ENCODE measurements around the gene MTCL3.

The MTCL3 gene

GRCh38 chr6:127566651-127567050 lies 47.5 kb upstream of the MTCL3 start (continued):
- TF ChIP-seq ZNF280D (CRISPR knock-in tag; IDR thresholded peaks at IDR 0.05): no peak
- TF ChIP-seq ZNF18 (CRISPR knock-in tag; IDR thresholded peaks at IDR 0.05; ENCODE audit: insufficient replicate concordance): no peak

GRCh38 chr6:127566119-127566518 lies 47.0 kb upstream of the MTCL3 start:
- Histone ChIP-seq H3K36me3 (replicated peaks in 1 of 2; ENCODE audit: control insufficient read depth in 1 of 2, insufficient read depth in 2 of 2, low read length in 2 of 2) (no peaks in the 10 kb centered on the region), H3K27me3 (ENCODE audit: control insufficient read depth in 1 of 2, insufficient read depth in 2 of 2, low read length in 2 of 2) (no peaks in the 10 kb centered on the region), H3K4me2 (ENCODE audit: low read depth, low read length) (no peak overlapping the region), H3K27ac (ENCODE audit: extremely low read length, insufficient read depth, low read length) (no peak overlapping the region), H3K79me2 (ENCODE audit: insufficient read depth, low read length) (no peaks in the 10 kb centered on the region), H3K4me3 (replicated peaks in 1 of 3; ENCODE audit: insufficient read depth in 1 of 3, low read depth in 2 of 3, low read length in 3 of 3) (no peak overlapping the region), H2AFZ (ENCODE audit: low read length) (no peak overlapping the region), H3K9ac (ENCODE audit: insufficient read depth, low read depth, low read length) (no peak overlapping the region), H3K9me3 (ENCODE audit: low read length) (no peaks in the 10 kb centered on the region), H3K4me1 (ENCODE audit: insufficient read depth, low read length) (no peaks in the 10 kb centered on the region), H4K20me1 (ENCODE audit: insufficient read depth, low read length) (no peaks in the 10 kb centered on the region)
- DNase-seq (ENCODE audit: low spot score) (no peak), FAIRE-seq (no peak), ATAC-seq (no peak)
- ChIA-PET CTCF (ENCODE audit: low intra/inter-chr PET ratio, low total read pairs) (no interaction called here), POLR2A (no interaction called here)
- intact Hi-C loops (cut with micrococcal nuclease; ENCODE audit: unreplicated experiment): no loop called here
- TF ChIP-seq SMAD9 (CRISPR knock-in tag; IDR thresholded peaks at IDR 0.05) (no peak), ZNF879 (CRISPR knock-in tag; IDR thresholded peaks at IDR 0.05) (no peak), KAT2B (IDR thresholded peaks at IDR 0.05; ENCODE audit: borderline replicate concordance, low read depth, low read length) (no peak), RARG (CRISPR knock-in tag; IDR thresholded peaks at IDR 0.05; ENCODE audit: low read depth) (no peak), BORCS8-MEF2B (CRISPR knock-in tag; IDR thresholded peaks at IDR 0.05) (no peak), ZNF563 (CRISPR knock-in tag; IDR thresholded peaks at IDR 0.05) (no peak), ZNF180 (CRISPR knock-in tag; IDR thresholded peaks at IDR 0.05; ENCODE audit: borderline replicate concordance, low read depth) (no peak), PPARG (CRISPR knock-in tag; conservative IDR thresholded peaks at IDR 0.05) (no peak), ZNF530 (CRISPR knock-in tag; IDR thresholded peaks at IDR 0.05; ENCODE audit: low read depth) (no peak), TARDBP (CRISPR knock-in tag; IDR thresholded peaks at IDR 0.05) (no peak), PREB (CRISPR knock-in tag; IDR thresholded peaks at IDR 0.05) (no peak), E2F2 (CRISPR knock-in tag; IDR thresholded peaks at IDR 0.05; ENCODE audit: borderline replicate concordance) (no peak), ZNF775 (CRISPR knock-in tag; IDR thresholded peaks at IDR 0.05; ENCODE audit: borderline replicate concordance) (no peak), ZNF773 (CRISPR knock-in tag; IDR thresholded peaks at IDR 0.05; ENCODE audit: borderline replicate concordance) (no peak), U2AF2 (IDR thresholded peaks at IDR 0.05; ENCODE audit: low read depth, low read length) (no peak)
- in situ Hi-C loops (cut with HindIII; ENCODE audit: extremely low pct_ligation_motif_present, low pct_unique_long_range_greater_than_20kb): no loop called here
- BruUV-seq (replicated peaks): no TSS peak

Measured in HepG2 (cell line).